Tibial nerve (tissue), 4 donors: ENCODE results near the gene ERCC4. TPM values are rescaled to one million over a fixed set of nuclear protein-coding genes. Genes with fewer than 3 reads are reported as not detected.

Experiments used
- DNase-seq, 2 donors: peaks; one replicate each; pipeline ENCODE4 v3.0.0-alpha.2; 2019; ENCODE audit warnings: low spot score in 2 of 2
- H3K27ac ChIP-seq, 4 donors: fragments of 200-600 bp; sonication (generic) in 3 of 4; one replicate each; pipeline ENCODE4 v1.5.1; 2017 to 2019; ENCODE audit warnings: mild to moderate bottlenecking in 1 of 4
- H3K27me3 ChIP-seq, 2 donors: fragments of 200-600 bp; sonication (generic) in 1 of 2; one replicate each; pipeline versions ENCODE4 v1.5.1 to v1.6.0; 2017 to 2019
- H3K36me3 ChIP-seq, 3 donors: fragments of 200-600 bp; sonication (generic); one replicate each; pipeline ENCODE4 v1.5.1; 2018 to 2019
- H3K4me1 ChIP-seq, 4 donors: fragments of 200-600 bp; sonication (generic) in 3 of 4; one replicate each; pipeline ENCODE4 v1.5.1; 2017 to 2019
- H3K4me3 ChIP-seq, 4 donors: fragments of 200-600 bp; sonication (generic) in 3 of 4; one replicate each; pipeline ENCODE4 v1.5.1; 2017 to 2019; ENCODE audit warnings: mild to moderate bottlenecking in 1 of 4, moderate library complexity in 1 of 4
- H3K9me3 ChIP-seq, 4 donors: fragments of 200-600 bp; sonication (generic) in 3 of 4; one replicate each; pipeline ENCODE4 v1.5.1; 2017 to 2019
- CTCF ChIP-seq, 5 experiments: fragments of 200-600 bp in 3 of 5; fragments of 450-650 bp in 2 of 5; sonication (generic) in 3 of 5; IDR thresholded peaks; one replicate each; pipeline ENCODE4 v1.5.1; 2016 to 2019; ENCODE audit warnings: antibody characterized with exemption in 5 of 5, mild to moderate bottlenecking in 3 of 5, moderate library complexity in 2 of 5
- EP300 ChIP-seq, 2 donors: sonication (generic); formaldehyde crosslinking; IDR thresholded peaks; one replicate each; pipeline ENCODE4 v1.6.1; 2017; ENCODE audit warnings: antibody characterized with exemption in 2 of 2, mild to moderate bottlenecking in 1 of 2
- POLR2A ChIP-seq, 2 donors: fragments of 450-650 bp; IDR thresholded peaks; one replicate each; pipeline ENCODE4 v1.6.1; 2017; ENCODE audit warnings: antibody characterized with exemption in 2 of 2, mild to moderate bottlenecking in 2 of 2, moderate library complexity in 2 of 2
- WGBS, 2 donors: methylation state at CpG; one replicate each; pipeline ENCODE4 v1.1.5; 2018; 5-methylcytosine and 5-hydroxymethylcytosine counted together
- total RNA-seq, 4 donors: library from RNA; depleted of rRNA; stranded (reverse); fragments of >200 nt; gene quantifications; one replicate each; pipeline ENCODE4 v1.1.0, GENCODE V29; 2016

ERCC4 gene
- total RNA-seq, 4 donors from 2014 or later = 7.3 to 8.7 (median 7.9) TPM

- Histone ChIP-seq H3K4me1 (peaks cover 0 to 12% (median 6%) of the 10 kb centered on the region in 4 donors), H3K36me3 (peaks cover 0 to 31% (median 0%) of the 10 kb centered on the region in 3 donors), H3K27me3 (no peaks in the 10 kb centered on the region), H3K9me3 (no peaks in the 10 kb centered on the region), H3K4me3 (no peak overlapping the region), H3K27ac (no peak overlapping the region)
- TF ChIP-seq CTCF (IDR thresholded peaks at IDR 0.05) = no peak
- TF ChIP-seq POLR2A (IDR thresholded peaks at IDR 0.05) = no peak
- TF ChIP-seq EP300 (IDR thresholded peaks at IDR 0.05) = no peak
- 31 to 47% methylated on average over 3 of the region's 3 CpGs for WGBS, 2 donors
- no peak for DNase-seq
These were observed 31.7 kb downstream of the ERCC4 start for GRCh38 chr16:13951611-13952010.

- Histone ChIP-seq H3K9me3 (no peaks in the 10 kb centered on the region), H3K27me3 (no peaks in the 10 kb centered on the region), H3K27ac (no peak overlapping the region), H3K36me3 (peaks cover 0 to 12% (median 0%) of the 10 kb centered on the region in 3 donors), H3K4me1 (peaks cover 0 to 21% (median 13%) of the 10 kb centered on the region in 4 donors), H3K4me3 (no peak overlapping the region)
- whole genome bisulfite sequencing, 2 donors = 84% methylated on average over 2 of the region's 2 CpGs
- TF ChIP-seq EP300 (IDR thresholded peaks at IDR 0.05) = no peak
- no peak for TF ChIP-seq CTCF (IDR thresholded peaks at IDR 0.05)
- no peak for DNase-seq
These were observed 33.5 kb downstream of the ERCC4 start for GRCh38 chr16:13953501-13953900.

- 30 to 38% methylated on average over 14 of the region's 14 CpGs for WGBS, 2 donors
- no peak for TF ChIP-seq CTCF (IDR thresholded peaks at IDR 0.05)
- TF ChIP-seq POLR2A (IDR thresholded peaks at IDR 0.05) = no peak
- TF ChIP-seq EP300 (IDR thresholded peaks at IDR 0.05) = no peak
- Histone ChIP-seq H3K4me3 (peak overlapping the region; percentile 1 to 37 (median 18)), H3K27ac (peak overlapping the region in 3 of 4 donors; percentile 55 to 86 (median 76)), H3K9me3 (no peaks in the 10 kb centered on the region), H3K36me3 (no peaks in the 10 kb centered on the region), H3K27me3 (no peaks in the 10 kb centered on the region), H3K4me1 (peaks cover 0 to 21% (median 11%) of the 10 kb centered on the region in 4 donors)
- DNase-seq = no peak
These were observed 36.8 kb downstream of the ERCC4 start for GRCh38 chr16:13956635-13957196.

- DNase-seq = peak; percentile 48 to 60
- H3K27me3 ChIP-seq = no peaks in the 10 kb centered on the region
- no peaks in the 10 kb centered on the region for H3K9me3 ChIP-seq
- WGBS, 2 donors = 8 to 10% methylated on average over 13 to 14 of the region's 14 CpGs
- peaks cover 0 to 21% (median 10%) of the 10 kb centered on the region in 4 donors for H3K4me1 ChIP-seq
- TF ChIP-seq EP300 (IDR thresholded peaks at IDR 0.05) (peak in 1 of 2 donors; percentile 60), CTCF (IDR thresholded peaks at IDR 0.05) (no peak)
- peak overlapping the region; percentile 1 to 37 (median 18) for H3K4me3 ChIP-seq
- peak overlapping the region in 3 of 4 donors; percentile 55 to 86 (median 76) for H3K27ac ChIP-seq
- no peaks in the 10 kb centered on the region for H3K36me3 ChIP-seq
These were observed 37.5 kb downstream of the ERCC4 start for GRCh38 chr16:13957197-13958078.

GRCh38 chr16:13958474-13958873 lies 38.5 kb downstream of the ERCC4 start:
- Histone ChIP-seq H3K9me3 (no peaks in the 10 kb centered on the region), H3K36me3 (no peaks in the 10 kb centered on the region), H3K4me1 (peaks cover 0 to 21% (median 10%) of the 10 kb centered on the region in 4 donors), H3K4me3 (no peak overlapping the region), H3K27ac (peak overlapping the region in 1 of 4 donors; percentile 86), H3K27me3 (no peaks in the 10 kb centered on the region)
- DNase-seq = no peak
- no peak for TF ChIP-seq CTCF (IDR thresholded peaks at IDR 0.05)
- no peak for TF ChIP-seq EP300 (IDR thresholded peaks at IDR 0.05)
- WGBS, 2 donors = 94 to 95% methylated on average over 4 of the region's 4 CpGs
